Measurements from ENCODE around the gene BPIFB2.

The BPIFB2 gene

GRCh38 chr20:32966881-32967781 is 40.4 kb upstream of the BPIFB2 start:
- TF ChIP-seq GATA2 (IDR thresholded peaks at IDR 0.05; ENCODE audit: low read depth, low read length) (no peak), GATA3 (IDR thresholded peaks at IDR 0.05; ENCODE audit: low read depth, low read length) (no peak)

GRCh38 chr20:32967961-32968457 is 39.5 kb upstream of the BPIFB2 start:
- no peak for TF ChIP-seq GATA2 (IDR thresholded peaks at IDR 0.05; ENCODE audit: low read depth, low read length)
- no peak for TF ChIP-seq GATA3 (IDR thresholded peaks at IDR 0.05; ENCODE audit: low read depth, low read length)

GRCh38 chr20:32968478-32969241 is 38.8 kb upstream of the BPIFB2 start:
- TF ChIP-seq GATA2 (IDR thresholded peaks at IDR 0.05; ENCODE audit: low read depth, low read length): no peak
- no peak for TF ChIP-seq GATA3 (IDR thresholded peaks at IDR 0.05; ENCODE audit: low read depth, low read length)

GRCh38 chr20:32969356-32970114 is 38.0 kb upstream of the BPIFB2 start:
- no peak for TF ChIP-seq GATA3 (IDR thresholded peaks at IDR 0.05; ENCODE audit: low read depth, low read length)
- no peak for TF ChIP-seq GATA2 (IDR thresholded peaks at IDR 0.05; ENCODE audit: low read depth, low read length)

GRCh38 chr20:32970115-32970972 is 37.2 kb upstream of the BPIFB2 start:
- no peak for TF ChIP-seq GATA2 (IDR thresholded peaks at IDR 0.05; ENCODE audit: low read depth, low read length)
- no peak for TF ChIP-seq GATA3 (IDR thresholded peaks at IDR 0.05; ENCODE audit: low read depth, low read length)

GRCh38 chr20:32970973-32971300 is 36.6 kb upstream of the BPIFB2 start:
- no peak for TF ChIP-seq GATA2 (IDR thresholded peaks at IDR 0.05; ENCODE audit: low read depth, low read length)
- TF ChIP-seq GATA3 (IDR thresholded peaks at IDR 0.05; ENCODE audit: low read depth, low read length): no peak

- TF ChIP-seq GATA3 (IDR thresholded peaks at IDR 0.05; ENCODE audit: low read depth, low read length) (no peak), GATA2 (IDR thresholded peaks at IDR 0.05; ENCODE audit: low read depth, low read length) (no peak)
Measured at GRCh38 chr20:32971703-32972161, 35.8 kb upstream of the BPIFB2 start.

- TF ChIP-seq GATA2 (IDR thresholded peaks at IDR 0.05; ENCODE audit: low read depth, low read length) (no peak), GATA3 (IDR thresholded peaks at IDR 0.05; ENCODE audit: low read depth, low read length) (no peak)
Measured at GRCh38 chr20:32972181-32973076, 35.1 kb upstream of the BPIFB2 start.

GRCh38 chr20:32973077-32973717 is 34.3 kb upstream of the BPIFB2 start:
- TF ChIP-seq GATA3 (IDR thresholded peaks at IDR 0.05; ENCODE audit: low read depth, low read length): no peak
- TF ChIP-seq GATA2 (IDR thresholded peaks at IDR 0.05; ENCODE audit: low read depth, low read length): no peak

- no peak for TF ChIP-seq GATA3 (IDR thresholded peaks at IDR 0.05; ENCODE audit: low read depth, low read length)
- no peak for TF ChIP-seq GATA2 (IDR thresholded peaks at IDR 0.05; ENCODE audit: low read depth, low read length)
Measured at GRCh38 chr20:32975698-32976674, 31.5 kb upstream of the BPIFB2 start.

GRCh38 chr20:32976746-32977145 is 30.8 kb upstream of the BPIFB2 start:
- TF ChIP-seq GATA3 (IDR thresholded peaks at IDR 0.05; ENCODE audit: low read depth, low read length) (no peak), GATA2 (IDR thresholded peaks at IDR 0.05; ENCODE audit: low read depth, low read length) (no peak)
